ENCODE results near the gene PADI3.
A peak's percentile ranks its signal among the peaks of the same experiment; 100 is the strongest.
"Not testable (repeated sequence)": the region's sequence is repeated elsewhere in the genome, so short reads cannot be mapped to it uniquely, and the experiment has no call there.

The PADI3 gene

GRCh38 chr1:17305576-17306095 lies 56.7 kb downstream of the PADI3 start:
- no peak for DNase-seq

- DNase-seq = no peak
These were observed 57.5 kb downstream of the PADI3 start for GRCh38 chr1:17306407-17306806.

- DNase-seq = no peak
These were observed 58.0 kb downstream of the PADI3 start for GRCh38 chr1:17306921-17307320.

- no peak for DNase-seq
These were observed 58.4 kb downstream of the PADI3 start for GRCh38 chr1:17307329-17307728.

GRCh38 chr1:17307946-17308345 lies 59.0 kb downstream of the PADI3 start, which contains the start of gene PADI4:
PADI4 (plus strand) TSS chr1:17308197; CDS start chr1:17308223, 26 bp downstream.
- DNase-seq = peak in 3 of 4 experiments; percentile 41 to 46 (median 45)

DNA sequence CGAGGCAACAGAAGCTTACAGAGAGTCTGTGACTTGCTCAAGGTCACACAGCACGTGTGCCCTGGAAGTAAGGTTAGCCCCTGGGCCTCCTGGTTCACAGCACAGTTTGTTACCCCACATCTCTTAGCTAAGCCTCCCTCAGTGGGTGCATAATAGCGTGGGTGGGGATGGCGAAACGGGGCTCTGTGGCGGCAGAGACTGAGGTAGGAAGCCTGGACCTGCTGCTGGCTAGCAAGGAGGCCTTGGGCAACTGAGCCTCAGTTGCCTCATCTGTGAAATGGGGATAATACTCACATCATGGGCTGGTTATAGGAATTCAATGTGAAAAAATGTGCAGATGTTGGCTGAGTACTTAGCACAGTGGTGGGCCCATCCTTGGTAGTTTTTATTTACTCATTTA lies 59.7 kb downstream of the PADI3 start:
- DNase-seq = peak; percentile 65 to 77 (median 70)

DNA sequence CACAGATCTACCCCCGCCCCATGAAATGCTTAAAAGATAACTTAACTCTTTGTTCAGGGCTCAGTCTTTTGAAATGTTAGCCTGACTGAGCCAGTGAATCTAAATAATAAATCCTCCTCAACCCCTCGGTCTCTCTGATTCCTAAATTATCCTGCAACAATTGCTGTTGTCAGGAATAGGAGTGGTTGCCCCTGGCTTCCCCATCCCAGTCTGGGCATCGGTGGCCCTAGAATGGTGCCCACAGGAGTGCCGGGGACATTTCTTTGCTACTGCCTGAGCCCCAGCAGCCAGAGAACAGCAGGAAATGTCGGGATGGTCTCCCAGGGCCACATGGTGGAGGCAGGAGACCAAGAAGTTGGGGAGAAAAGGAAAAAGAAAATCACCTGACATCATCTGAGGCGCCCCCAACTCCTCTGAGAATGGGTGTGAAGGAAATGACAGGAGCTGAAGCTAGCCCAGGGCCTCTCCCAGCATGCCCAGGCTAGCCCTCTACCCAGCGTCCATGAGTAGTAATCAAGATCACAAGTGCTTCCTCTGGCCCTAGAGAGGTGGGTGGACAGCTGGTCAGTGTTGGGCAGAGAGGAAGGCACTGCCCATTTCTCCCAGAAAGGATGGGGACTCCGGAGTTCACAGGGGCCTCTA lies 60.6 kb downstream of the PADI3 start:
- no peak for DNase-seq

DNA sequence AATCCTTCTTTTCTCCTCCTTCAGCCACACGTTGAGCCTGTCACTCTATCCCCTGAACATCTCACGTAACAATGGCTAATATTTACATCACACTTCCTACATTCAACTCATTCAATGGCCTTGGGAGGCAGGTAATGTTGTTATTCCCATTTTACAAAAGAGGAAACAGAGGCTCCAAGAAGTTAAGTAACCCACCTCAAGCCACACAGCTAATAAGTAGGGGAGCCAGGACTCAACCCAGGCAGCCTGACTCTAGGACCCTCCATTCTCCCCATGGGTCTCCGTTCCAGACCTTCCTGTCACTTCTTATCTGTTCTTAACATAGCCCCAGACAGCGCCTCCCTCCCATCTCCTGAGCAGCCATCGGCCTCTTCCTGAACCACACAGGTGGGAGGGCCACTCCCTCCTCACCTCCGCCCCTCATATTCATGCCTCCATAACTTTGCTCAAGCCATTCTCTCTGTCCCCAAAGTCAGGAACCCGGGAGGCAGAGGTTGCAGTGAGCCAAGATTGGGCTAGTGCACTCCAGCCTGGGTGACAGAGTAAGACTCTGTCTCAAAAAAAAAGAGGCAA lies 61.3 kb downstream of the PADI3 start:
- DNase-seq = no peak

- DNase-seq = no peak
These were observed 64.8 kb downstream of the PADI3 start for GRCh38 chr1:17313530-17314309.

DNA sequence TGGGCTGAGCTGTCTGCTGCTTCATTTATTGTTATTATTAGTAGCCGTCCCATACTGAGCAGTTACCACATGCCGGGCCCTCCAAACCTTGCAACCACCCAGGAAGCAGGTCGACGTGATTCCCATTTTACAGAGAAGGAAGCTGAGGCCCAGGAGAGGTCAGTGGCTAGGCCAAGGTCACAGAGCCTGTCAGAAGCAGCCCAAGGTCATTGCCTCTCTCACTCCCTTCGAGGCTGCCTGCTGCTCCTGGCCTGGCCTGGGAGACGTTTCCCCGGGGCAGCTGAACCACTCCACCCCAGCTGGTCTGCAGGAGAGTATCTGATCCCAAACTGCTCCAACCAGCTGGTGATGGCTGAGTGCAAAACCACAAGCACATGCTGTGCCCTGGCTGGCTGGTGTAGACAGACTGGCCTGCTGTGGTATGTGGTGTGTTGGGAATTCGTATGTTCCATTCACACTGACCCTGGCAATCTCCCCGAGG lies 65.6 kb downstream of the PADI3 start:
- no peak for DNase-seq

GRCh38 chr1:17315542-17316130 lies 66.7 kb downstream of the PADI3 start:
- DNase-seq = no peak

- no peak for DNase-seq
These were observed 67.8 kb downstream of the PADI3 start for GRCh38 chr1:17316704-17317103.

DNA sequence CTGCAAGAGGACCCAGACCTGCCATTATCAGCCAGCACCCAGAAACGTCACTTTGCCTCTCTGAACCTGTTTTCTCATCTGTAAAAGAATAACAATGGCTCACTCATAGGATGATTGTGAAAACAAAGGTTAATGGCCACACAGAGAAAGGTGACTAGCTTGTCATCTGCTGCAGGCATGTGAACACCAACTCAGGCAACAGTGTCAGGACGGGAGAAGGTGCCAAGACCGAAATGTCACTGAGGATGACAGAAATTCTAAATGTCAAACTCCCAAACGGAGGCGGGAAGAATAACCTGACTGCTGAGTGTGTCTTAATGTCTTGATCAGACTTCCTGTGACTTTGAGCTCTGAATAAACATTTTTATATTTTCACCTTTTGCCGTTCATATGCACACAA lies 69.4 kb downstream of the PADI3 start:
- DNase-seq = no peak

DNA sequence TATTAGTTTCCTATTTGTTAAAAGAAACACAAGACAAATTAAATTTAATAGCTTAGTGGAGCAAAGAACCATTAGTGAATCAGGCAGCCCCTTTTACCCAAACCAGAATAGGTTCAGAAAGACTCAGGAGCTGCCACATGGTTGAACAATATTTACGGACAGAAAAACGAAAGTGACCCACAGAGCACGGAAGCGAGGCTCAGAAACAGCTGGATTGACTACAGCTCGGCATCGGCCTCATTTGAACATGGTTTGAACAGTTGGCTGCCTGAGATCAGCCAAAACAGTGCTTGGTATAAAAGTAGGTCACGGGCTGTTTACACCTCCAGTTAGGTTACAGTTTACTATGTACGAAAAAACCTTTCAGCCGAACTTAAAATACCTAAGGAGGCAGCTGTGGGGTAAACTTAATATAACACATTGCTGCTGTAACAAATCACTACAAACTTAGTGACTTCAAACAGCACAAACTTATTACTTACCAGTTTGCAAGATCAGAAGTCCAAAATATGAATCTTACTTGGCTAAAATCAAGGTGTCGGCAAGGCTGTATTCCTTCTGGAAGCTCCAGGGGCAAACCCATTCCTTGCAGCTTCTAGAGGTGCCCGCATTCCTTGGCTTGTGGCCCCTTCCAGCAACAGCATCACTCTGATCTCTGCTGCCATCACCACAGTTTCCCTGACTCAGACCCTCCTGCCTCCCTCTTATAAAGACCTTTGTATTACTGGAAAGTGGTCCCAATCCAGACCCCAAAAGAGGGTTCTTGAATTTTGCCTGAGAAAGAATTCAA lies 70.9 kb downstream of the PADI3 start:
- no peak for DNase-seq

DNA sequence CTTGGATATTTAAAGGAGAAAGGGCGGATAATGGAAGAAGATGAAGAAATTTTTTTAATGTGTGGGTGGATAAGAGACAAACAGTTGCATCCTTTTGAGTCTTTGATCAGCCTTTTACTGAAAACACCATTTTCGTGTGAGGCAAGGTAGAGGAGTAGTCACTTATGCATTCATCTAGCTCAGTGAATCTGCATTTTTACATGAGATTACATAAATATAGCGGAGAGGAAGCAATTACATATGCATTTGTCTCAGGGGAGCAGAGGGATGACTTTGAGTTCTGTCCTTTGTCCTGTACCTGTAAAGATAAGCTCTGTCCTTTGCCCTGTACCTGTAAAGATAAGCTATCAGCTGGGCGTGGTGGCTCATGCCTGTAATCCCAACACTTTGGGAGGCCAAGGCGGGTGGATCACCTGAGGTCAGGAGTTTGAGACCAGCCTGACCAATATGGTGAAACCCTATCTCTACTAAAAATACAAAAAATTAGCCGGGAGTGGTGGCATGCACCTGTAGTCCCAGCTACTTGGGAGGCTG lies 73.0 kb downstream of the PADI3 start:
- DNase-seq = not testable (repeated sequence)

- no peak for DNase-seq
These were observed 80.0 kb downstream of the PADI3 start for GRCh38 chr1:17328855-17329254.

DNA sequence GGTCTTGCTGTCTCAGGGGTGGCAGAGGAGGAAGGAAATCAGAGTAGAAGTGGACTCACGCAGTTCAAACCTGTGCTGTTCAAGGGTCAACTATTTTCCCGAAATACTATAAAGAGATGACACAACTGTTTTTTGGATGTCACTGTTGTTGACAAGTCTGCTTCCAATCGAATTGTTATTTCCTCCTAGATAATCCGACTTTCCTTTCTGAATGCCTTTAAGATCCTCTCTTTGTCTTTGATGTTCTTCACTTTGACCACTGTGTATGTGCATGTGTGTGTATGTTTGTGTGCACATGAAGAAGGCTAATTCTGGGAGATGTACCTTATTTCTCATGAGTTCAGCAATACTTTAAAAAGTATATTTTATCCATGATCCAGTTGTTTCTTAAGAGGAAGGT lies 80.7 kb downstream of the PADI3 start:
- no peak for DNase-seq

GRCh38 chr1:17330856-17331255 lies 82.0 kb downstream of the PADI3 start:
- no peak for DNase-seq

- DNase-seq = no peak
These were observed 84.2 kb downstream of the PADI3 start for GRCh38 chr1:17333081-17333480.

Measured in suppressor macrophage (primary cell).